Activated T-helper 1 cell treated with anti-CD3 and anti-CD28 coated beads, Interleukin-12 subunit alpha, Interleukin-12 subunit beta, Interleukin-2, Interleukin-4 antibody, amounts not matched to agents 30 ng/mL and 10 ng/mL and 1 ng/mL, durations not matched to agents 14 hours and 24 hours and 36 hours (primary cell): ENCODE data around the gene MYO10. TPM values are rescaled to one million over a fixed set of nuclear protein-coding genes. Genes with fewer than 3 reads are reported as not detected.

ENCODE experiments used
- DNase-seq: peaks from one replicate; pipeline ENCODE4 v3.0.0; 2021; ENCODE audit warnings: low spot score
- H3K27ac Mint-ChIP-seq: one replicate; pipeline ENCODE4 v1.8.0; 2021; ENCODE audit warnings: mild to moderate bottlenecking, mixed read lengths
- H3K27me3 Mint-ChIP-seq: one replicate; pipeline ENCODE4 v1.8.0; 2022; ENCODE audit warnings: mild to moderate bottlenecking, moderate library complexity, mixed read lengths; ENCODE audit not compliant: insufficient read depth
- H3K36me3 Mint-ChIP-seq: one replicate; pipeline ENCODE4 v1.8.0; 2021; ENCODE audit warnings: low read depth, mixed read lengths
- H3K4me1 Mint-ChIP-seq: one replicate; pipeline ENCODE4 v1.8.0; 2021; ENCODE audit warnings: low read depth, mixed read lengths
- H3K4me3 Mint-ChIP-seq: one replicate; pipeline ENCODE4 v1.8.0; 2021; ENCODE audit warnings: mild to moderate bottlenecking, moderate library complexity, mixed read lengths
- H3K9me3 Mint-ChIP-seq: one replicate; pipeline ENCODE4 v1.8.0; 2021; ENCODE audit warnings: mixed read lengths
- intact Hi-C: fragments of 100-400 bp; cut with micrococcal nuclease; formaldehyde crosslinking; loops from one replicate; pipeline ENCODE4 v1.15.1; 2024
- total RNA-seq: library from RNA; stranded (reverse); gene quantifications from 2 replicates; pipeline ENCODE4 v1.2.3, GENCODE V29; 2022

Gene MYO10
- total RNA-seq, 1 donor from 2014 or later: 0.41 TPM

DNA sequence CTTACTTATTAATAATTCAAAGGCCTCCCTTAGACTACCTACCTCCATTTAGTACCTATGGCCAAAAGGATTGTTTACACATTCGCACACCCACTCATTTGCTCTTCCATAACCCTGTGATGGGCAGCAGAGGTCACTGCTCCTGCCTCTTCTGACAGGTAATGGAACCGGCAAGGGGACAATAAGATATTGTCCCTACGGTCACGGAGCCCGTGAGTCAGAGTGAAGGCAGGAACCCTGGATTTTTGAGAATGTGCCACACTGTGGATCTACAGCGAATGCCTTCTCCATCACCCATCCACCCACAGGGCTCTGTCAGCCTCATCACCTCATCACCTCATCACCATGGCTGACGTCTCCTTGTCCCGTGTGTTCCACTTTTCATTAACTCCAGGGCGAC lies 132.3 kb downstream of the MYO10 start:
- no peak overlapping the region for H3K4me3 Mint-ChIP-seq
- DNase-seq: no peak
- intact Hi-C loops: no loop called here
- no peaks in the 10 kb centered on the region for H3K27me3 Mint-ChIP-seq
- H3K9me3 Mint-ChIP-seq: no peaks in the 10 kb centered on the region
- H3K36me3 Mint-ChIP-seq: no peaks in the 10 kb centered on the region
- H3K27ac Mint-ChIP-seq: no peak overlapping the region
- H3K4me1 Mint-ChIP-seq: no peaks in the 10 kb centered on the region

DNA sequence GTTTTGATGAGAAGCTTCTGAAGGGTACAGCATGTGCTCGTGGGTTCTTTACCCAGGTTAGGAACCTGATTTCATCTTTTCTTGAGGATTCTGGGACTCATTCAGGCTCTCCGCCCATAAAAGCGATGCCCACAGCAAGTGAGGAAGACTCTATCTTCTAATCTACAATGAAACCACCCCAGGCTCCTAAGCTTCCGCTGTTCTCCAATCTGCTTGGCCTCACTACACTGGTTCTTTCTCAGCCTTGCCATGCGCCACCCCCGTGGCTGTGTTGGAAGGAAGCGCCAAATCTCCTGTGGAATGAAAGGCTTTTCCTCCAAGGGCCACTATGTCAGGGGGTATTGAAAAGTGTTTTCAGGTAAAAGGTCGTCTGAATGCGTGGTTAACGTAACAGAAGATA lies 135.6 kb downstream of the MYO10 start:
- Mint-ChIP-seq H3K4me3 (no peak overlapping the region), H3K4me1 (no peaks in the 10 kb centered on the region)
- intact Hi-C loops: no loop called here

GRCh38 chr5:16799796-16800195 lies 136.3 kb downstream of the MYO10 start:
- intact Hi-C loops: no loop called here
- no peak for DNase-seq
- H3K27ac Mint-ChIP-seq: no peak overlapping the region
- no peaks in the 10 kb centered on the region for H3K9me3 Mint-ChIP-seq
- H3K4me1 Mint-ChIP-seq: no peaks in the 10 kb centered on the region
- H3K4me3 Mint-ChIP-seq: no peak overlapping the region
- H3K36me3 Mint-ChIP-seq: no peaks in the 10 kb centered on the region
- H3K27me3 Mint-ChIP-seq: peaks cover 5% of the 10 kb centered on the region

More for the DNA sequence above, 135.6 kb downstream of the MYO10 start:
- no peaks in the 10 kb centered on the region for H3K36me3 Mint-ChIP-seq
- DNase-seq: no peak
- H3K9me3 Mint-ChIP-seq: no peaks in the 10 kb centered on the region
- peaks cover 5% of the 10 kb centered on the region for H3K27me3 Mint-ChIP-seq
- H3K27ac Mint-ChIP-seq: no peak overlapping the region

DNA sequence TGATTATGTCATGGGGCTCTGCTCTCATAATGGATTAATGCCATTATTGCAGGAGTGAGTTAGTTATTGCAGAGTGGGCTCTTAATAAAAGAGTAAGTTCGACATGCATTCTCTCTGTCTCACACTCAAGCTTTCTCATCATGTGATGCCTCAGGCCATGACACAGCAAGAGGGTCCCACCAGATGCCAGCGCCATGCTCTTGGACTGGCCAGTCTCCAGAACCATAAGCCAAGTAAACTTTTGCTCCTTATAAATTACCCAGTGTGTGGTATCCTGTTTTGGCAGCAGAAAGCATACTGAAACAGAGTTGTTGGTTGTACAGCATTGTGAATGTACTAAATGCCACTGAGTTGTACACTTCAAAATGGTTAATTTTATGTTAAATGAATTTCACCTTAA lies 138.1 kb downstream of the MYO10 start:
- Mint-ChIP-seq H3K4me1 (no peaks in the 10 kb centered on the region), H3K4me3 (no peak overlapping the region), H3K27ac (no peak overlapping the region), H3K36me3 (no peaks in the 10 kb centered on the region), H3K27me3 (peaks cover 5% of the 10 kb centered on the region), H3K9me3 (no peaks in the 10 kb centered on the region)
- no peak for DNase-seq
- intact Hi-C loops: no loop called here

- intact Hi-C loops: no loop called here
- Mint-ChIP-seq H3K4me3 (no peak overlapping the region), H3K36me3 (no peaks in the 10 kb centered on the region), H3K9me3 (no peaks in the 10 kb centered on the region), H3K27me3 (peaks cover 5% of the 10 kb centered on the region), H3K27ac (no peak overlapping the region), H3K4me1 (no peaks in the 10 kb centered on the region)
- DNase-seq: no peak
Observed at GRCh38 chr5:16794269-16794913, 141.7 kb downstream of the MYO10 start.

DNA sequence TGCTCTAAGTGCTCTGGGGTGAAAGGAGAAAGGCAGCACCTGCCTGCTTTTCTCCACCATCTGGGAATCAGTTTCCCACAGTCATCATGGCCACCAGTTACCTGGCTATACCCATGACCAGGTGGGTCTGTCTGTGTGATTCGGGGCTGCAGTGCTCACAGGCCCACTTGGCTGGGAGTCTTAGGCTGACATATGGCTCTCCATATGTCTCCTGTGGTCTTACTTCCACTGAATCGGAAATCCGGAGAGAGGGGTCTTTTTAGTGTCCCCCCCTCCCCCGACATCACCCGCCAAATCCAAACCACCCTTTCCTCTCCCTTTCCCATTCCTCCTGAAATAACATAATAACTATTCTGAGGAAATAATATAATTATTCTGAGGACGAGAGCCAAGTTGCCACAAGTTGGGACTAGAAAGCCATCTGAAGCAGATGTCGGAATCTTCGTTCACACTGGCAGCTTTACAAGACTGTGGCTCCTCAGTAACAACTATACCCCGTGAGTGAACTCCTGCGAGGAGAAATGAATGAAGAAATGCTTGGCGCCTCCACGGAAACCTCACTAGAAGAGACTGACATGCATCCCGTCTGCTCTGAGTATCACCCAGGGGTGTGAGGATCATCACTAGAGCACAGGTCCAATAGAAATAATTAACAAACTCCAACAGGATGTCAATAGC lies 143.4 kb downstream of the MYO10 start:
- H3K4me1 Mint-ChIP-seq: no peaks in the 10 kb centered on the region
- H3K4me3 Mint-ChIP-seq: no peak overlapping the region
- H3K27ac Mint-ChIP-seq: no peak overlapping the region
- intact Hi-C loops: no loop called here
- H3K9me3 Mint-ChIP-seq: no peaks in the 10 kb centered on the region
- DNase-seq: no peak
- peaks cover under 1% of the 10 kb centered on the region for H3K27me3 Mint-ChIP-seq
- H3K36me3 Mint-ChIP-seq: no peaks in the 10 kb centered on the region

GRCh38 chr5:16791904-16792597 lies 144.0 kb downstream of the MYO10 start:
- Mint-ChIP-seq H3K9me3 (no peaks in the 10 kb centered on the region), H3K36me3 (no peaks in the 10 kb centered on the region), H3K4me1 (no peaks in the 10 kb centered on the region), H3K27ac (no peak overlapping the region), H3K27me3 (no peaks in the 10 kb centered on the region), H3K4me3 (no peak overlapping the region)
- intact Hi-C loops: loop anchor here (1.0 kb wide), 3 partner anchors 340 to 411 kb away; no protein-coding TSS in a partner anchor
- no peak for DNase-seq

DNA sequence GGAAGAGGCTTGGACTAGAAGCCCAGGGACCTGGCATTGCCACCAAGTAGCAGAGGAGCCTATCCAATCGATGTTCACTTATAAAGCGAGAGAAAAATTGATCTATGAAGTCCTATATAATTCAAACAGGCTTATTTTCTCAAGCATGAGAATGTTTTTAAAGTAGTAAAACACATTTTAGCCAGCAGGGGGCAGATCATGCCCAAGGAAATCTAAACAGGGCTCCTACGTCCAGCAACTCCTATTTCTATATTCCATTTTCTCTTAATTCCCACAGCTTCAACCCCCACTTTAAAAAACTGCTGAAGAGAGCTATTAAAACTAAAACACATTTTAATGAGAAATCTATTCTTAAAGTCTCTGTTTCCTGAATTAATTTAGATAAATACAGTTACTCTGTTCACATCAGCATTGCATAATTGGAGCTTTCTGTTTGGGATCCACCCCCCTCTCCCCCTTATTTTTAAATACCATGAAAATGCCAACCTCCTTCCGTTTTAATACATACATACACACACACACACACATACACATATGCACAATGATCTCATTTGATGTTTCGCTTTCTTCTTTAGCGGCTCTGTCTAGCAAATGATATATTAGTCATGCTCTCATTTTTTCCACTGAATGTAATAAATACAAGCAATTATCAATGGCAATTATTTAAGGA lies 144.9 kb downstream of the MYO10 start:
- no peak for DNase-seq

DNA sequence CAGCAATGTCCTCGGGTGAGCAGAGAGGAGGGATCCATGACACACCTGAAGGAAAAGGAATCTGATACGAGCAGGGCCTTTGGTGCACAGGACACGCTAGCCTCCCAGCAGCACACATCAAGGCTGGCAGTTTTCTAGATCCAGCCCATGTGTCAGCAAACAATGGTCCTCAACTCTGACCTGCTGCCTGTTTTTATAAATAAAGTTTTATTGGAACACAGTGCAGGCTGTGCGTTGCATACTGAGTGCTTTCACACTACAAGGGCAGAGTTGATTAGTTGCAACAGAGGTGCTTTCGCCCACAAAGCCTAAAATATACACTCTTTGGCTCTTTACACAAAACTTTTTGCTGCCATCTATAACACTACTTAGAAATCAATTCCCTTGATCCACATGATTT lies 147.1 kb downstream of the MYO10 start:
- intact Hi-C loops: no loop called here
- DNase-seq: no peak
- H3K4me3 Mint-ChIP-seq: no peak overlapping the region
- H3K27ac Mint-ChIP-seq: no peak overlapping the region
- H3K27me3 Mint-ChIP-seq: peaks cover under 1% of the 10 kb centered on the region
- H3K36me3 Mint-ChIP-seq: no peaks in the 10 kb centered on the region
- H3K9me3 Mint-ChIP-seq: no peaks in the 10 kb centered on the region
- no peaks in the 10 kb centered on the region for H3K4me1 Mint-ChIP-seq

More for the DNA sequence above, 144.9 kb downstream of the MYO10 start:
- H3K9me3 Mint-ChIP-seq: no peaks in the 10 kb centered on the region
- H3K27ac Mint-ChIP-seq: no peak overlapping the region
- intact Hi-C loops: loop anchor here (1.0 kb wide), 3 partner anchors 341 to 412 kb away; no protein-coding TSS in a partner anchor
- no peaks in the 10 kb centered on the region for H3K27me3 Mint-ChIP-seq
- H3K4me3 Mint-ChIP-seq: no peak overlapping the region
- no peaks in the 10 kb centered on the region for H3K4me1 Mint-ChIP-seq
- H3K36me3 Mint-ChIP-seq: no peaks in the 10 kb centered on the region

GRCh38 chr5:16787278-16787677 lies 148.8 kb downstream of the MYO10 start:
- H3K4me3 Mint-ChIP-seq: no peak overlapping the region
- DNase-seq: no peak
- H3K36me3 Mint-ChIP-seq: no peaks in the 10 kb centered on the region
- peaks cover 2% of the 10 kb centered on the region for H3K27me3 Mint-ChIP-seq
- no peaks in the 10 kb centered on the region for H3K9me3 Mint-ChIP-seq
- H3K4me1 Mint-ChIP-seq: no peaks in the 10 kb centered on the region
- no peak overlapping the region for H3K27ac Mint-ChIP-seq
- intact Hi-C loops: no loop called here

DNA sequence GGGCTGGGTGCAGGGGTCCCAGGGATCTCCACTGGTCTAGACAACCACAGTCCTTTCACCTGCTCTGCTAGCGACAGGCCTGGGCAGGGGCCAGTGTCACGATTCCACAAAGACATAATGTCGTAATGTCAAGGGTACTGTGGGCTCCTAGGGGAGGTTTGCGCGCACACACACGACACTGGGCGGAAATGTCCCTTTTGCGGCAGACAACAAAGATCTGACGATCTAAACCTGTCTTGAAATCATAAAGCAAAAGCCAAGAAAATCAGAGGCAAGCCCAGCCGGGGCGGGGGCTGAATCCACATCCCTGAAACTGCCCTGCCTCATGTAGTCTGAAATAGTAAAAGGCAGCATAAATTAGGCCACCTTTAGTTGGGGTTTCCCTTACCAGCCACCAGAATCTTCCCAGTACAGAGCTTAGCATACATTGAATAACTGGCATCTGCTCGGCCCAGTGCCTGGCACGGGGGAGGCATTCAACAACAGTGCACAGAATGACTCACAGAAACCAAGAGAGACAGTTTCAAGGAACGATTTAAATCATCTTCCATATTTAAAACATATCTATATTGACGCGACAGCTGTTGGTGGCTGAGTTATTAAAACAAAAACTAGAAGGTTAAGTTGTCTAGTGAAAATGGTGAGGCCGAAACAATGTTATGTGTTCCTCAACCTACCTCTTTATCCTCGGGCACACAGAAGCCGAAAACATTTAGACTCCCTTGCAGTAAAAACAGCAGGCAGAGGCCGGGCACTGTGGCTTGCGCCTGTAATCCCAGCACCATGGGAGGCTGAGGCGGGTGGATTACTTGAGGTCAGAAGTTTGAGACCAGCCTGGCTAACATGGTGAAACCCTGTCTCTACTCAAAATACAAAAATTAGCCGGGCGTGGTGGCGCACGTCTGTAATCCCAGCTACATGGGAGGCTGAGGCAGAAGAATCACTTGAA lies 151.0 kb downstream of the MYO10 start:
- H3K9me3 Mint-ChIP-seq: no peaks in the 10 kb centered on the region
- no peaks in the 10 kb centered on the region for H3K4me1 Mint-ChIP-seq
- intact Hi-C loops: loop anchor here (2.0 kb wide), 1 partner anchor 328 kb away; no protein-coding TSS in a partner anchor
- DNase-seq: no peak
- H3K27ac Mint-ChIP-seq: no peak overlapping the region
- peaks cover 2% of the 10 kb centered on the region for H3K27me3 Mint-ChIP-seq
- no peak overlapping the region for H3K4me3 Mint-ChIP-seq
- no peaks in the 10 kb centered on the region for H3K36me3 Mint-ChIP-seq

- H3K9me3 Mint-ChIP-seq: no peaks in the 10 kb centered on the region
- no peaks in the 10 kb centered on the region for H3K36me3 Mint-ChIP-seq
- intact Hi-C loops: loop anchor here (2.0 kb wide), 1 partner anchor 327 kb away; no protein-coding TSS in a partner anchor
- peaks cover 2% of the 10 kb centered on the region for H3K27me3 Mint-ChIP-seq
- H3K4me3 Mint-ChIP-seq: no peak overlapping the region
- no peak overlapping the region for H3K27ac Mint-ChIP-seq
- no peaks in the 10 kb centered on the region for H3K4me1 Mint-ChIP-seq
- DNase-seq: no peak
Observed at GRCh38 chr5:16784088-16784487, 152.0 kb downstream of the MYO10 start.
